ENCODE results near the gene PVALEF. TPM values are rescaled to one million over a fixed set of nuclear protein-coding genes. Genes with fewer than 3 reads are reported as not detected.
A peak's percentile ranks its signal among the peaks of the same experiment; 100 is the strongest.

The PVALEF gene
- polyA plus RNA-seq, 4 donors = 0.31 TPM; not detected in 3

GRCh38 chr17:81132197-81132540 is 33.1 kb upstream of the PVALEF start:
- H3K27ac ChIP-seq (ENCODE audit: low read depth in 1 of 3, low read length in 2 of 3) = peak overlapping the region; percentile 83 to 99 (median 97)
- no peak for DNase-seq
- WGBS, 3 donors = 15 to 60% (median 24%) methylated on average over 10 to 11 of the region's 11 CpGs
- H3K27me3 ChIP-seq (ENCODE audit: control insufficient read depth in 3 of 3, insufficient read depth in 3 of 3, low read length in 3 of 3) = no peaks in the 10 kb centered on the region
- peaks cover 0 to 38% (median 0%) of the 10 kb centered on the region in 3 donors for H3K4me1 ChIP-seq (ENCODE audit: control insufficient read depth in 3 of 3, insufficient read depth in 2 of 3, low read depth in 1 of 3, low read length in 2 of 3)
- FAIRE-seq = no peak
- H3K4me3 ChIP-seq (ENCODE audit: low read depth in 1 of 3, low read length in 3 of 3) = peak overlapping the region in 2 of 3 donors; percentile 48 to 74
- no peaks in the 10 kb centered on the region for H3K9me3 ChIP-seq (ENCODE audit: control insufficient read depth in 2 of 2, insufficient read depth in 1 of 2, low read depth in 1 of 2, low read length in 1 of 2)
- H3K36me3 ChIP-seq (ENCODE audit: control insufficient read depth in 3 of 3, insufficient read depth in 2 of 3, low read depth in 1 of 3, low read length in 3 of 3) = peaks cover 0 to 45% (median 2%) of the 10 kb centered on the region in 3 donors

- H3K27ac ChIP-seq (ENCODE audit: low read depth in 1 of 3, low read length in 2 of 3) = peak overlapping the region; percentile 83 to 99 (median 97)
- H3K27me3 ChIP-seq (ENCODE audit: control insufficient read depth in 3 of 3, insufficient read depth in 3 of 3, low read length in 3 of 3) = no peaks in the 10 kb centered on the region
- DNase-seq (peak; percentile 80 to 94), FAIRE-seq (no peak)
- H3K9me3 ChIP-seq (ENCODE audit: control insufficient read depth in 2 of 2, insufficient read depth in 1 of 2, low read depth in 1 of 2, low read length in 1 of 2) = no peaks in the 10 kb centered on the region
- H3K36me3 ChIP-seq (ENCODE audit: control insufficient read depth in 3 of 3, insufficient read depth in 2 of 3, low read depth in 1 of 3, low read length in 3 of 3) = peaks cover 0 to 36% (median under 1%) of the 10 kb centered on the region in 3 donors
- H3K4me3 ChIP-seq (ENCODE audit: low read depth in 1 of 3, low read length in 3 of 3) = peak overlapping the region in 2 of 3 donors; percentile 48 to 74
- peaks cover 0 to 38% (median 0%) of the 10 kb centered on the region in 3 donors for H3K4me1 ChIP-seq (ENCODE audit: control insufficient read depth in 3 of 3, insufficient read depth in 2 of 3, low read depth in 1 of 3, low read length in 2 of 3)
- 28 to 68% (median 42%) methylated on average over 21 to 22 of the region's 22 CpGs for whole genome bisulfite sequencing, 3 donors
These were observed 32.3 kb upstream of the PVALEF start for GRCh38 chr17:81132770-81133723.

GRCh38 chr17:81134064-81134781 is 31.1 kb upstream of the PVALEF start:
- H3K27me3 ChIP-seq (ENCODE audit: control insufficient read depth in 3 of 3, insufficient read depth in 3 of 3, low read length in 3 of 3) = no peaks in the 10 kb centered on the region
- FAIRE-seq (no peak), DNase-seq (peak in 1 of 2 donors; percentile 71)
- H3K36me3 ChIP-seq (ENCODE audit: control insufficient read depth in 3 of 3, insufficient read depth in 2 of 3, low read depth in 1 of 3, low read length in 3 of 3) = peaks cover 0 to 24% (median 0%) of the 10 kb centered on the region in 3 donors
- H3K27ac ChIP-seq (ENCODE audit: low read depth in 1 of 3, low read length in 2 of 3) = peak overlapping the region in 1 of 3 donors; percentile 97
- no peaks in the 10 kb centered on the region for H3K9me3 ChIP-seq (ENCODE audit: control insufficient read depth in 2 of 2, insufficient read depth in 1 of 2, low read depth in 1 of 2, low read length in 1 of 2)
- H3K4me3 ChIP-seq (ENCODE audit: low read depth in 1 of 3, low read length in 3 of 3) = no peak overlapping the region
- H3K4me1 ChIP-seq (ENCODE audit: control insufficient read depth in 3 of 3, insufficient read depth in 2 of 3, low read depth in 1 of 3, low read length in 2 of 3) = peaks cover 0 to 36% (median 0%) of the 10 kb centered on the region in 3 donors
- 71 to 78% (median 76%) methylated on average over 25 to 28 of the region's 28 CpGs for WGBS, 3 donors

GRCh38 chr17:81135505-81136278 is 29.6 kb upstream of the PVALEF start:
- Histone ChIP-seq H3K9me3 (ENCODE audit: control insufficient read depth in 2 of 2, insufficient read depth in 1 of 2, low read depth in 1 of 2, low read length in 1 of 2) (no peaks in the 10 kb centered on the region), H3K4me3 (ENCODE audit: low read depth in 1 of 3, low read length in 3 of 3) (no peak overlapping the region), H3K27me3 (ENCODE audit: control insufficient read depth in 3 of 3, insufficient read depth in 3 of 3, low read length in 3 of 3) (no peaks in the 10 kb centered on the region), H3K27ac (ENCODE audit: low read depth in 1 of 3, low read length in 2 of 3) (no peak overlapping the region), H3K4me1 (ENCODE audit: control insufficient read depth in 3 of 3, insufficient read depth in 2 of 3, low read depth in 1 of 3, low read length in 2 of 3) (peaks cover 0 to 25% (median 0%) of the 10 kb centered on the region in 3 donors), H3K36me3 (ENCODE audit: control insufficient read depth in 3 of 3, insufficient read depth in 2 of 3, low read depth in 1 of 3, low read length in 3 of 3) (peaks cover 0 to 13% (median 0%) of the 10 kb centered on the region in 3 donors)
- DNase-seq (peak in 1 of 2 donors; percentile 39), FAIRE-seq (no peak)
- WGBS, 3 donors = 34 to 63% (median 41%) methylated on average over 24 to 28 of the region's 28 CpGs

- H3K36me3 ChIP-seq (ENCODE audit: control insufficient read depth in 3 of 3, insufficient read depth in 2 of 3, low read depth in 1 of 3, low read length in 3 of 3) = peaks cover 0 to 9% (median 0%) of the 10 kb centered on the region in 3 donors
- FAIRE-seq (no peak), DNase-seq (no peak)
- 54 to 78% (median 67%) methylated on average over 7 to 8 of the region's 8 CpGs for WGBS, 3 donors
- H3K4me1 ChIP-seq (ENCODE audit: control insufficient read depth in 3 of 3, insufficient read depth in 2 of 3, low read depth in 1 of 3, low read length in 2 of 3) = peaks cover 0 to 25% (median 0%) of the 10 kb centered on the region in 3 donors
- no peak overlapping the region for H3K4me3 ChIP-seq (ENCODE audit: low read depth in 1 of 3, low read length in 3 of 3)
- no peak overlapping the region for H3K27ac ChIP-seq (ENCODE audit: low read depth in 1 of 3, low read length in 2 of 3)
- H3K27me3 ChIP-seq (ENCODE audit: control insufficient read depth in 3 of 3, insufficient read depth in 3 of 3, low read length in 3 of 3) = no peaks in the 10 kb centered on the region
- no peaks in the 10 kb centered on the region for H3K9me3 ChIP-seq (ENCODE audit: control insufficient read depth in 2 of 2, insufficient read depth in 1 of 2, low read depth in 1 of 2, low read length in 1 of 2)
These were observed 28.9 kb upstream of the PVALEF start for GRCh38 chr17:81136366-81136765.

- no peak for FAIRE-seq
- Histone ChIP-seq H3K9me3 (ENCODE audit: control insufficient read depth in 2 of 2, insufficient read depth in 1 of 2, low read depth in 1 of 2, low read length in 1 of 2) (no peaks in the 10 kb centered on the region), H3K36me3 (ENCODE audit: control insufficient read depth in 3 of 3, insufficient read depth in 2 of 3, low read depth in 1 of 3, low read length in 3 of 3) (peaks cover 0 to 9% (median 0%) of the 10 kb centered on the region in 3 donors), H3K27me3 (ENCODE audit: control insufficient read depth in 3 of 3, insufficient read depth in 3 of 3, low read length in 3 of 3) (no peaks in the 10 kb centered on the region), H3K4me1 (ENCODE audit: control insufficient read depth in 3 of 3, insufficient read depth in 2 of 3, low read depth in 1 of 3, low read length in 2 of 3) (peaks cover 0 to 24% (median 0%) of the 10 kb centered on the region in 3 donors), H3K27ac (ENCODE audit: low read depth in 1 of 3, low read length in 2 of 3) (no peak overlapping the region), H3K4me3 (ENCODE audit: low read depth in 1 of 3, low read length in 3 of 3) (no peak overlapping the region)
- 84 to 94% (median 92%) methylated on average over 10 to 13 of the region's 13 CpGs for WGBS, 3 donors
- no peak for DNase-seq
These were observed 28.1 kb upstream of the PVALEF start for GRCh38 chr17:81137248-81137647.

- Histone ChIP-seq H3K27me3 (ENCODE audit: control insufficient read depth in 3 of 3, insufficient read depth in 3 of 3, low read length in 3 of 3) (no peaks in the 10 kb centered on the region), H3K27ac (ENCODE audit: low read depth in 1 of 3, low read length in 2 of 3) (no peak overlapping the region), H3K36me3 (ENCODE audit: control insufficient read depth in 3 of 3, insufficient read depth in 2 of 3, low read depth in 1 of 3, low read length in 3 of 3) (peaks cover 0 to 9% (median 0%) of the 10 kb centered on the region in 3 donors), H3K4me3 (ENCODE audit: low read depth in 1 of 3, low read length in 3 of 3) (no peak overlapping the region), H3K4me1 (ENCODE audit: control insufficient read depth in 3 of 3, insufficient read depth in 2 of 3, low read depth in 1 of 3, low read length in 2 of 3) (peaks cover 0 to 22% (median 0%) of the 10 kb centered on the region in 3 donors), H3K9me3 (ENCODE audit: control insufficient read depth in 2 of 2, insufficient read depth in 1 of 2, low read depth in 1 of 2, low read length in 1 of 2) (no peaks in the 10 kb centered on the region)
- 91 to 92% (median 91%) methylated on average over 15 of the region's 15 CpGs for WGBS, 3 donors
- no peak for DNase-seq
- FAIRE-seq = no peak
These were observed 27.2 kb upstream of the PVALEF start for GRCh38 chr17:81138083-81138482.
